Natural killer cell (primary cell): ENCODE data around the gene ARID4B. TPM values are rescaled to one million over a fixed set of nuclear protein-coding genes. Genes with fewer than 3 reads are reported as not detected.
"Not testable (repeated sequence)": the region's sequence is repeated elsewhere in the genome, so short reads cannot be mapped to it uniquely, and the experiment has no call there.

Experiments
- ATAC-seq, 3 donors: fragments of 150-1000 bp in 2 of 3; fragments of 200-7000 bp in 1 of 3; cut with Tn5 transposase; 1 replicate in 1 of 3; 2 replicates in 2 of 3; pipeline ENCODE4 v1.10.0; 2021; ENCODE audit warnings: mild to moderate bottlenecking in 2 of 3, moderate library complexity in 2 of 3
- DNase-seq, 2 donors: peaks; one replicate each; pipeline versions ENCODE4 v3.0.0 to v3.0.0-alpha.2; 2013 to 2021; ENCODE audit warnings: mixed read lengths in 1 of 2
- H3K27ac ChIP-seq: one replicate; pipeline ENCODE4 v1.5.1; 2013; ENCODE audit warnings: mild to moderate bottlenecking, low read length
- H3K27me3 ChIP-seq: one replicate; pipeline ENCODE4 v1.6.1; 2013; ENCODE audit warnings: low read length; ENCODE audit not compliant: control insufficient read depth, insufficient read depth
- H3K36me3 ChIP-seq: one replicate; pipeline ENCODE4 v1.6.1; 2013; ENCODE audit warnings: low read length; ENCODE audit not compliant: control insufficient read depth, insufficient read depth
- H3K4me1 ChIP-seq: one replicate; pipeline ENCODE4 v1.6.1; 2013; ENCODE audit warnings: low read length; ENCODE audit not compliant: control insufficient read depth, insufficient read depth
- H3K4me3 ChIP-seq: one replicate; pipeline ENCODE4 v1.5.1; 2013; ENCODE audit warnings: low read length
- H3K9me3 ChIP-seq: one replicate; pipeline ENCODE4 v1.6.1; 2013; ENCODE audit warnings: low read length; ENCODE audit not compliant: control insufficient read depth, insufficient read depth
- H3K27ac Mint-ChIP-seq, 2 donors: one replicate each; pipeline ENCODE4 v1.8.0; 2022; ENCODE audit warnings: mild to moderate bottlenecking in 2 of 2, mixed read lengths in 2 of 2, moderate library complexity in 1 of 2
- H3K27me3 Mint-ChIP-seq, 2 donors: one replicate each; pipeline ENCODE4 v1.8.0; 2022; ENCODE audit warnings: low read depth in 2 of 2, mixed read lengths in 2 of 2
- H3K36me3 Mint-ChIP-seq: one replicate; pipeline ENCODE4 v1.8.0; 2022; ENCODE audit warnings: mixed read lengths
- H3K4me1 Mint-ChIP-seq, 2 donors: one replicate each; pipeline ENCODE4 v1.8.0; 2022; ENCODE audit warnings: mixed read lengths in 2 of 2
- H3K4me3 Mint-ChIP-seq: one replicate; pipeline ENCODE4 v1.8.0; 2022; ENCODE audit warnings: mild to moderate bottlenecking, moderate library complexity, mixed read lengths
- H3K9me3 Mint-ChIP-seq, 2 donors: one replicate each; pipeline ENCODE4 v1.8.0; 2022; ENCODE audit warnings: mixed read lengths in 2 of 2
- CTCF ChIP-seq: fragments of 200-600 bp; IDR thresholded peaks from one replicate; pipeline ENCODE4 v1.8.0; 2022; ENCODE audit warnings: antibody characterized with exemption
- WGBS: methylation state at CpG from one replicate; pipeline ENCODE4 v1.1.7; 2013; ENCODE audit warnings: missing lambda C conversion rate; ENCODE audit not compliant: insufficient coverage; 5-methylcytosine and 5-hydroxymethylcytosine counted together
- intact Hi-C: fragments of 100-400 bp; cut with micrococcal nuclease; formaldehyde crosslinking; loops from one replicate; pipeline ENCODE4 v1.14.2; 2022
- total RNA-seq, 4 donors: library from RNA; stranded (reverse); fragments of 120-200 nt in 1 of 4; gene quantifications; one replicate each; pipeline versions ENCODE4 v1.2.3 to v1.2.4, GENCODE V29; 2013 to 2022

ARID4B gene
- total RNA-seq, 3 donors from 2014 or later (not counting 1 experiment from before 2014, with no cell fraction given): 161 to 189 (median 178) TPM

- Mint-ChIP-seq H3K4me1 (peaks cover 63 to 71% of the 10 kb centered on the region in 2 donors), H3K27me3 (no peaks in the 10 kb centered on the region), H3K27ac (peak overlapping the region; percentile 67 to 72), H3K36me3 (no peaks in the 10 kb centered on the region), H3K9me3 (no peaks in the 10 kb centered on the region), H3K4me3 (peak overlapping the region; percentile 11)
- peak in 2 of 3 donors; percentile 25 to 37 for ATAC-seq
- DNase-seq: no peak
- peaks cover 39% of the 10 kb centered on the region for H3K4me1 ChIP-seq
- H3K9me3 ChIP-seq: no peaks in the 10 kb centered on the region
- intact Hi-C loops: loop anchor here (5.0 kb wide), 1 partner anchor 36 kb away; no protein-coding TSS in a partner anchor
- no peak overlapping the region for H3K27ac ChIP-seq
- H3K4me3 ChIP-seq: no peak overlapping the region
- WGBS: 21% methylated on average over 1 of the region's 1 CpG
- no peak for TF ChIP-seq CTCF
- no peaks in the 10 kb centered on the region for H3K27me3 ChIP-seq
- H3K36me3 ChIP-seq: no peaks in the 10 kb centered on the region
These were observed 41.3 kb downstream of the ARID4B start for GRCh38 chr1:235286667-235287066.

GRCh38 chr1:235284231-235284769 lies 43.7 kb downstream of the ARID4B start:
- peak overlapping the region in 1 of 2 donors; percentile 36 for H3K27ac Mint-ChIP-seq
- Histone ChIP-seq H3K27me3 (no peaks in the 10 kb centered on the region), H3K9me3 (no peaks in the 10 kb centered on the region), H3K36me3 (no peaks in the 10 kb centered on the region), H3K27ac (no peak overlapping the region), H3K4me1 (peaks cover 40% of the 10 kb centered on the region), H3K4me3 (no peak overlapping the region)
- WGBS: over 99% methylated on average over 6 of the region's 6 CpGs
- intact Hi-C loops: no loop called here
- H3K4me3 Mint-ChIP-seq: peak overlapping the region; percentile 17
- no peak for DNase-seq
- no peak for TF ChIP-seq CTCF
- H3K4me1 Mint-ChIP-seq: peaks cover 66 to 72% of the 10 kb centered on the region in 2 donors
- no peak for ATAC-seq
- H3K36me3 Mint-ChIP-seq: no peaks in the 10 kb centered on the region
- H3K9me3 Mint-ChIP-seq: no peaks in the 10 kb centered on the region
- no peaks in the 10 kb centered on the region for H3K27me3 Mint-ChIP-seq

- peaks cover 66 to 74% of the 10 kb centered on the region in 2 donors for H3K4me1 Mint-ChIP-seq
These were observed 44.3 kb downstream of the ARID4B start for GRCh38 chr1:235283636-235284035.

GRCh38 chr1:235280467-235280866 lies 47.5 kb downstream of the ARID4B start:
- no peaks in the 10 kb centered on the region for H3K27me3 ChIP-seq
- peaks cover 38% of the 10 kb centered on the region for H3K4me1 ChIP-seq
- intact Hi-C loops: no loop called here
- H3K27ac Mint-ChIP-seq: peak overlapping the region; percentile 35 to 50
- H3K36me3 Mint-ChIP-seq: no peaks in the 10 kb centered on the region
- H3K9me3 ChIP-seq: no peaks in the 10 kb centered on the region
- no peak overlapping the region for H3K27ac ChIP-seq
- no peak for TF ChIP-seq CTCF
- no peak for ATAC-seq
- no peaks in the 10 kb centered on the region for H3K36me3 ChIP-seq
- DNase-seq: no peak
- peaks cover 62% of the 10 kb centered on the region in 2 donors for H3K4me1 Mint-ChIP-seq
- WGBS: 98% methylated on average over 15 of the region's 15 CpGs
- H3K9me3 Mint-ChIP-seq: no peaks in the 10 kb centered on the region
- no peak overlapping the region for H3K4me3 ChIP-seq
- H3K4me3 Mint-ChIP-seq: peak overlapping the region; percentile 17
- H3K27me3 Mint-ChIP-seq: no peaks in the 10 kb centered on the region

More at GRCh38 chr1:235283636-235284035, 44.3 kb downstream of the ARID4B start:
- intact Hi-C loops, ATAC-seq, H3K9me3 Mint-ChIP-seq, H3K9me3 ChIP-seq, DNase-seq, H3K4me3 ChIP-seq, H3K36me3 Mint-ChIP-seq, H3K27me3 Mint-ChIP-seq, H3K27ac ChIP-seq, H3K36me3 ChIP-seq, H3K27me3 ChIP-seq, H3K27ac Mint-ChIP-seq, H3K4me3 Mint-ChIP-seq: not testable (repeated sequence)
- 97% methylated on average over 13 of the region's 13 CpGs for WGBS
- H3K4me1 ChIP-seq: peaks cover 43% of the 10 kb centered on the region
